Stimulated activated CD4-positive, alpha-beta T cell treated with anti-CD3 and anti-CD28 coated beads, Interleukin-1b, Interleukin-23, amount 100 ng/mL, for 48 hours (primary cell): ENCODE data around the gene SPC25.
"Not testable (repeated sequence)": the region's sequence is repeated elsewhere in the genome, so short reads cannot be mapped to it uniquely, and the experiment has no call there.

Source experiments
- DNase-seq: peaks from one replicate; pipeline ENCODE4 v3.0.0-alpha.2; 2020

The SPC25 gene

DNA sequence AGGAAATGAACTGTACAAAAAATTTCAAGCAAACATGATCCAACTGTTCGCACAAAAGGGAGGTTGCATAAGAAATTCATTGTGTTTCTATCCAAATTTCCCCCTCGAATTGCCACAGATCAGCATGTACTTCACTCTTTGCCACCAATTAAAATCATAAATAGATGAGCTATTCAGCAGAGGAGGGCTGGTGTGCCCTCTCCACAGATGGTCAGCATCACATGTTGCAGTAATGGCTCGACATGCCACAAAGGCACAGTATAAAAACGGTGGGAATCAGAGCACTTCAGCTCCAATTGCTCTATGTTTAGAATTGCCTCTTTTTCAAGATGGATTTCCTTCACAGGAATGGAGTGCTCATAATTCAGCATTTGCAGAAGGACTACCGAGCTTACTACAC is 10.8 kb upstream of the SPC25 start, which contains the start of gene G6PC2:
Gene G6PC2 (plus strand): TSS at position 289 of the 400 bp plus-strand sequence. CDS start 41 bp downstream, at position 330.
- DNase-seq: no peak

DNA sequence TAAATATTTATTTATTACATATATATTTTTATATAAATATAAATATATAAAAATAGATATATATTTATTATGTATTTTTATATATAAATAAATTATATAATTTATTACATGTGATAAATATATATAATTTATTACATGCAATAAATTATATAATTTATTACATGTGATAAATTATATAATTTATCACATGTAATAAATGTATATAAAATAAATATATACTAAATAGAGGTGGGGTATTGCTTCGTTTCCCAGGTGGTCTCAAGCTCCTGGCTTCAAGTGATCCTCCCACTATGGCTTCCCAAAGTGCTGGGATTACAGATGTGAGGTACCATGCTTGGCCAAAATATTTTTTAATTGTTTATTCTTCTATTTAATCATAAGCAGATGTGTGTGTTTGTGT is 7.2 kb upstream of the SPC25 start:
- no peak for DNase-seq

DNA sequence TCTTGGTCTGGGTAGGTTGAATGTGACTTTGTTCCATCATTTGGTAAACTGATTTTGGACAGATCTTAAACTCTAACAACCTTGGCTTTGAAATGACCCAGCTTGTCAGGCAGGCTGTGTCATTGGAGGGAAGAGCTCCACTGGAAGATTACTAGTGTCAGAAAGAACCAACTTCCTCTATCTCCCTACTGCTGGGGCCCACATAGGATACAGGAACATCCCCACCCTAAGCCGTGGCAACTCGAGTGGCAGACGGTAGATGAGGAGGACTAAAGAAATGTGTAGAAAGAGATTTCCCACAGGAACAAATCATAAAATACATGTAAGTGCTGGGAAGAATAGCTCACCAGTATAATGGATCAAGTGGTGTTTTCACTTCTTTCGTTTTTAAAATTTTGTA is 6.6 kb upstream of the SPC25 start:
- DNase-seq: no peak

- no peak for DNase-seq
Measured at GRCh38 chr2:168895771-168896170, 5.5 kb upstream of the SPC25 start.

DNA sequence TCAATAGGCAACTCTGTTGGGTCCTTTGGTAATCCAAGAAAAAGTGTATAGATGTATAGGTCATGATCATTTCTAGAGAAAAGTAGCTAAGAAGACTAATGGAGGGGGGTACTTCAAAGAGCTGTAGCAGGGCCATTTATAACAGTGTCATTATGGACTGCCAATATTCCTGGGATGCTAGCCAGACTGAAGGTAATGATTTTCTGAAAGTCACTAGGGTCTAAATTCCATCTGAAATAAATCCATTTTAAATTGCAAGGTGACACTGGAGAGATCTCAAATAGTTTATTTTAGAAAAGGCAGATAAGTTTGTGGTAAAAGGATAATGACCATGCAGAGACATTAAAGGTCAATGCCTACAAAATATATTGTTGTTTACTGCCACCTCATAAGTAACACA is 4.5 kb upstream of the SPC25 start:
- no peak for DNase-seq

GRCh38 chr2:168894101-168894500 is 3.9 kb upstream of the SPC25 start:
- no peak for DNase-seq

DNA sequence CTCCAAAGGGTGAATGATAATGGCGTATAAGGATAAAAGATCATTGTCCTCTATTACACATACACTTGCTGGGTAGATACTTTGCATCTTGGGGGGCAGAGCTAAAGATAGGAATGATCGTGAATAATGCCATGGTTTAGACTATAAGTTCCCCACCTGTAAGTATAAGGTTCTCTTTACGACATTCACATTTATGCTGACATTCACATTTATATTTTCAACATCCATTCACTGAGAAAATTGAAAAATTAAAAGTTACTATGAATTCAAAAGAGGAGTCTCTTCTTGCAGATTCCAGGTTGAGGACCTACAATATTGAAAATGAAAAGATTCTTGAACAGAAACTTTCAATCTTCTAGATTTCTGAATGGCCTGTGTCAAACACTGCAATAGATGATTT is 2.1 kb upstream of the SPC25 start:
- DNase-seq: no peak

DNA sequence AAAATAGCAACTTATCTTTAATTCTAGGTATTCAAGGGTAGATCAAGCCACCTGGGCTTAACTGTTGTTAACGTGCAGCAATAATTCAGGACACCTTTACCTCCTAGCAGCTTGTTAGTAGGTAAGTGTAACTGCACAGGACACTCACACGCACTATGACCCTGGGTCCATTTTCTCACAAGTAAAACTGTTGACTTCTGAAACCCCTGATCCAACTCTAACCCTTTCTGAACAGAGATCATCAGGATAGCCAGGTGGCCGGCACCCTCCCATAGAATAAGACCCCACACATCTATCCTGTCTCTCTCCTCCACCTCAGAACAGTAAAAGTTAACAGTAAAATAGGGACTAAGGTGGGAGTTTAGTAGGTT is 610 bp downstream of the SPC25 start:
- no peak for DNase-seq

DNA sequence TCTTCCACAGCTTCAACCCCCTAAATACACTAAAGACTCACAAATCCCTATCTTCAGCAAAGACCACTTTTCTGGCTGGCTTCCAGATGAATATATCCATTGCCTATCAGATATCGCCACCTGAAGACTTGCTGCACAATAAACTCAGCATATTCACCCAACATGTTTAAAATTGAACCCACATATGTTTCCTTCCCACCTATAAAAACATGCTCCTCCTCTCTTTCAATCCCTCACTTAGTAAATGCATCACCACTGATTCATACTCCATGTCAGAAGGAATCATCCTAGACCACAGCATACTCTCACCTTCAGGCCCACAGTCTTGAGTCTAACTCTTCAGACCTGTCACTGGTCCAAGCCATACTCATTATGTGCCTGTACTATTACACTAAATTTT is 5.3 kb downstream of the SPC25 start:
- DNase-seq: peak; percentile 3

GRCh38 chr2:168882163-168882562 is 8.1 kb downstream of the SPC25 start:
- not testable (repeated sequence) for DNase-seq

DNA sequence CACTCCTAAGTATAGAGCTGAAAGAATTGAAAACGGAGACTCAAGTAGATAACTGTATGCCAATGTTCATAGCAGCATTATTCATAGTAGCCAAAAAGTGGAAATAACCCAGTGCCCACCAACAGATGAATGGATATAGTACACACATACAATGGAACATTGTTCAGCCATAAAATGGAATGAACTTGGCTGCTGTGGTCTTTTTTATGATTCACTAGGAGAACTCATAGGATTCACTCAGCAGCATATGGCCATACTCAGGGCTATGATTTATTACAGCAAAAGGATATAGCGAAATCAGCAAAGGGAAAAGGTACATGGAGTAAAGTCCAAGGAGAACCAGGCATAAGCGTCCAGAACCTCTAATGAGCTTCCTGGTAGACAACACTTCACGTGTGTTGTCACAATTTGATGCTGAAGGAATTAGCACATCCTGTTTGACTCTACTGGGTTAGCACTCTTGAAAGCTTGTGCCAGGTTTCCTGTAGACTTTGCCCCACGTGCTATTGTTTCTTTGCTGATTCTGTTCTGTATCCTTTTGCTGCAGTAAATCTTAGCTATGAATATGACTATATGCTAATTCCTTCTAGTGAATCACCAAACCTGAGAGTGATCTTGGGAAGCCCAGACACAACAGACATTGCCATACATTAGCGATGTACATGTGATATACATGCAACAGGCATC is 15.7 kb downstream of the SPC25 start:
- DNase-seq: no peak

GRCh38 chr2:168870824-168871223 is 19.4 kb downstream of the SPC25 start:
- DNase-seq: not testable (repeated sequence)

- not testable (repeated sequence) for DNase-seq
Measured at GRCh38 chr2:168870369-168870768, 19.9 kb downstream of the SPC25 start.

DNA sequence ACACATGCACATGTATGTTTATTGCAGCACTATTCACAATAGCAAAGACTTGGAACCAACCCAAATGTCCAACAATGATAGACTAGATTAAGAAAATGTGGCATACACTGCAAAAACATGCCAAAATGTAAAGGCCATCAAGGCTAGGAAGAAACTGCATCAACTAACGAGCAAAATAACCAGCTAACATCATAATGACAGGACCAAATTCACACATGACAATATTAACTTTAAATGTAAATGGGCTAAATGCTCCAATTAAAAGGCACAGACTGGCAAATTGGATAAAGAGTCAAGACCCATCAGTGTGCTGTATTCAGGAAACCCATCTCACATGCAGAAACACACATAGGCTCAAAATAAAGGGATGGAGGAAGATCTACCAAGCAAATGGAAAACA is 23.1 kb downstream of the SPC25 start:
- not testable (repeated sequence) for DNase-seq

GRCh38 chr2:168858146-168858545 is 32.1 kb downstream of the SPC25 start:
- no peak for DNase-seq

DNA sequence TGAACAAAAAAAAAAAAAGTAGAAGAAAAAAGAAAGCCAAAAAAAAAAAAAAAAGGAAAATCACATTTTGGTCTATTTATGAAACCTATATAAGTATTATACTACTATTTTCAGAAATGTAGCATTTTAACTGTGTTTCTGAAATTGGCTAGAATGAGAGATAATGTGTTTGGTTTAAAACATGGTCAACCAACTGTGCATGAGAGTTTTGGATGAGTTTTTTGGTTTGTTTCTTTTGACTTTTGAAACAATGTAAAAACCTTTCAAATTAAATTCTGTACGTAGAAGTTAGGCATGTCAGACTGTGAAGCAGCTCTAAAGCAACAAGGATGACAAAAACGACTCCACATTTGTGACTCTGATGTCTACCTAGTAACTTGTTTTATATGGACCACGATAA is 34.6 kb downstream of the SPC25 start:
- DNase-seq: no peak

DNA sequence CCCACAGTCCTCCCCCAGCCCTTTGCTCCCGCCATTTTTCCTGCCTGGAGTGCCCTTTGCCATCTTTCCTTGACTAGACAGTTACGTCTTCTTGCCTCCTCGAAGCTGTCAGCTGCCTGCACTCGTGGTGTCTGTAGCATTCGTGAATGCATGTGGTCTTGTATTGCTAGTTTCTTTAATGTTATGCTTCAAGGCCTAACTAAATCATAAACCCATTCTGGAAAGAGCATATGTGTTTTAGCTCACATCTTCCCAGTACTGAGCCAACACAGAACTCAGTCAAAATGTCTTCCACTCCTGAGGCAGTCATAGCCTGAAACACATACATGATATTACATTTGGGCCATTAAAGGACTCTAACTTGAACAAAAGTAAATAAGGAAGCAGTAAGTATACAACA is 35.6 kb downstream of the SPC25 start:
- DNase-seq: no peak

DNA sequence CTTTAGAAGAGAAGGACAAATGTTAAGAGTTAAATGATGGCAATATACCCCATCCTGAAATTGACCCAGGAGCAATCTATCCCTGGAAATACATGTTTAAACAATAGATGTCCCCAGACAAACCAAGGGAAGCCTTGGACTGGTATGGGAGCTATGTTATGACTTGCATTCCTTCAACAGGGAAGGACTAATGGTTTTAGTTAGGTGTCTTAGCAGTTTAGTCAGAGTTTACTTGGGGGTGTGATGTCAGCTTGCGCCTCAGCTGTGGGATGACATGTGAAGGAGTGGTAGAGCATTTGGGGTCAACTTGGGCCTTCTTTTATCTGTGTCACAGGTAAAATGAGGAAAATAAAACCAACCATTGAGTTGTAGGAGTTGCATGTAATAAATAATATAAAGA is 36.8 kb downstream of the SPC25 start:
- no peak for DNase-seq

DNA sequence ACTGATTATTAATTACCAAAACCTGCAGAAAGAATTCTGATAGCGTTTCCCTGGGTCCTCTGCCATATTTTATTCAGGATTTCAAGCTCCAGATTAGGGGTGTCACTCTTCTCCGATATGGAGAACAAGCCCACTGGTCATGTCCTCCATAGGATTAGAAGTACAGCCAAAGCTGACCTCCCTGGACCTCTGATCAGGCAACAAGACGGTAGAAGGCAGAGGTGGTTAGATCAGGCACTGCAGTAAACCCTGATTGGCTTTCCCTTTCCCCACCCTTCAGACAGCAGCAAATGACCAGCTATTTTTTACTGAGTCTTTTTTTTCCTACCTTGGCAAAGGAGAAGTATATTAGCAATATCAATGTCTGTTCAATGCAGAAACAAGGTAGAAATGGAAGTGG is 37.7 kb downstream of the SPC25 start:
- DNase-seq: no peak

- no peak for DNase-seq
Measured at GRCh38 chr2:168851674-168852320, 38.4 kb downstream of the SPC25 start.

- DNase-seq: no peak
Measured at GRCh38 chr2:168850846-168851245, 39.4 kb downstream of the SPC25 start.

DNA sequence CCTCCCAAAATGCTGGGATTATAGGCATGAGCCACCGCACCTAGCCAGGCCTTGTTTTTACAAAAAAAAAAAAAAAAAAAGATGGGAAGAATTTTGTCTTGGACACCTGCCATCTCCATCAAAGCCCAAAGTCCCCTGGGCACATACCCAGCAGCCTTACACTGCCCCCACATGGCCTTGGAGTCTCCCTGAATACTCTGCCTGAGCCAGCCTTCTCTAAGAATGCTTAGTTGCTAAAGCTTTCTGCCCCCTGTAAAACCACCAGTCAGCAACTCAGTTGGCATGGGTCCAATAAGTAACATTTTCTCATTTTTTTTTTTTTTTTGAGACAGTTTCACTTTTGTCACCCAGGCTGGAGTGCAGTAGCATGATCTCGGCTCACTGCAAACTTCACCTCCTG is 40.6 kb downstream of the SPC25 start:
- no peak for DNase-seq

DNA sequence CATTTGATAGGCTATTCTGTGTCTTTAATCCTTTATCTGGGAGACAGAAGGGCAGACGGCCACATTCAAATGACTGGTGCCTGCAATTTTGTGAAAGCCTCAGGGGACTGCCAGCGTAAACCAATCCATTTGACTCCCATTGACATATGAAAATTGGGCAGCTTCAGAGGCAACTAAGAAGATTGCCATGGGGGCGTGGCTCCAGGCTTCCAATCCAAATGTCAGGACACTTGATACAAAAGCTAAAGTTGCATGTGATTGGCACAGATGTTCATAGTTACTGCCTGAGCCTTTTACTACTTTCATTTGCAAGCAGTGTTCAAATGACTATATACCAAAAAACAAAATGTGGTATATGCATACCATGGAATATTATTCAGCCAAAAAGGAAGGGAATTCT is 42.0 kb downstream of the SPC25 start:
- no peak for DNase-seq

- DNase-seq: no peak
Measured at GRCh38 chr2:168843253-168843652, 47.0 kb downstream of the SPC25 start.

GRCh38 chr2:168841445-168841844 is 48.8 kb downstream of the SPC25 start:
- no peak for DNase-seq
